BLaER1 treated with 17β-estradiol and CSF1 and Interleukin-3, amounts not matched to agents 10 nM and 100 nM (cell line): ENCODE measurements around the gene MEF2D.
A peak's percentile ranks its signal among the peaks of the same experiment; 100 is the strongest.

Experiments used
- H3K27ac ChIP-seq, 11 experiments: shearing (Covaris generic); formaldehyde crosslinking; 2 replicates each; pipeline ENCODE4 v1.8.1; 2022
- H3K27me3 ChIP-seq, 11 experiments: shearing (Covaris generic); formaldehyde crosslinking; 2 replicates each; pipeline ENCODE4 v1.8.1; 2022
- H3K36me3 ChIP-seq, 11 experiments: shearing (Covaris generic); formaldehyde crosslinking; 2 replicates each; pipeline ENCODE4 v1.8.1; 2022
- H3K4me1 ChIP-seq, 10 experiments: shearing (Covaris generic); formaldehyde crosslinking; 2 replicates each; pipeline ENCODE4 v1.8.1; 2022
- H3K4me2 ChIP-seq, 11 experiments: shearing (Covaris generic); formaldehyde crosslinking; 2 replicates each; pipeline ENCODE4 v1.8.1; 2022
- H3K4me3 ChIP-seq, 10 experiments: shearing (Covaris generic); formaldehyde crosslinking; 2 replicates each; pipeline ENCODE4 v1.8.1; 2022
- H3K9ac ChIP-seq, 11 experiments: shearing (Covaris generic); formaldehyde crosslinking; 2 replicates each; pipeline ENCODE4 v1.8.1; 2022
- H3K9me3 ChIP-seq, 11 experiments: shearing (Covaris generic); formaldehyde crosslinking; replicated peaks in 1 of 11; 2 replicates each; pipeline ENCODE4 v1.8.1; 2022
- H4K20me1 ChIP-seq, 11 experiments: shearing (Covaris generic); formaldehyde crosslinking; 2 replicates each; pipeline ENCODE4 v1.8.1; 2022
- Cebpa-rat ChIP-seq, 11 experiments: shearing (Covaris generic); IDR thresholded peaks; 2 replicates each; pipeline ENCODE4 v1.8.1; 2022

MEF2D gene

GRCh38 chr1:156420205-156421061 lies 80.1 kb downstream of the MEF2D start:
- peaks cover 97 to 100% (median 100%) of the 10 kb centered on the region in 11 experiments for H3K27me3 ChIP-seq
- H4K20me1 ChIP-seq, result peaks cover 0 to 30% (median 0%) of the 10 kb centered on the region in 11 experiments; a peak in 6 of 22 replicates
- H3K9ac ChIP-seq, result no peak overlapping the region
- H3K4me3 ChIP-seq, result peak overlapping the region in 7 of 10 experiments; percentile 10 to 46 (median 25); a peak in 9 of 20 replicates
- H3K4me1 ChIP-seq, result peaks cover 0 to 21% (median 14%) of the 10 kb centered on the region in 10 experiments; a peak in 12 of 20 replicates
- H3K36me3 ChIP-seq, result no peaks in the 10 kb centered on the region
- H3K4me2 ChIP-seq, result peak overlapping the region in 9 of 11 experiments; percentile 5 to 80 (median 41); a peak in 15 of 22 replicates
- no peak for TF ChIP-seq Cebpa-rat (IDR thresholded peaks at IDR 0.05)
- no peak overlapping the region for H3K27ac ChIP-seq
- peaks cover 7 to 37% (median 30%) of the 10 kb centered on the region in 11 experiments; a peak in 19 of 22 replicates for H3K9me3 ChIP-seq

DNA sequence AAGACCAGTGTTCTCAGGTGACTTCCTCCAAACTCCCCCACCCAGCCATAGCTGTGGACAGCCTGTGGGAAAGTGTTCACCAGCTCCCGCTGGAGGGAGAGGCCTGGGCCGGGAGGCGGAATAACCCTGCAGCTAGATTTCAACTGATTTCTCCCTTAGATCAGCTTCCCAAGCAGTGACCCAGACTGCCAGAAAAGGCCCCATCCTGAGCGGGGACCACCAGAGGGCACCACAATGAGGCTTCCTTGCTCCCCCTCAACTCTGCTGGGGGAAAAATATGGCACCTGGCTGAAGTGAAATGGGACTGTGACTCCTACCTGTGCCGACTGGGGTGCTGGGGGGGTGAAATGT lies 80.7 kb downstream of the MEF2D start:
- Histone ChIP-seq H3K36me3 (no peaks in the 10 kb centered on the region), H3K4me3 (peak overlapping the region in 6 of 10 experiments; percentile 6 to 46 (median 23); a peak in 6 of 20 replicates), H3K27ac (no peak overlapping the region), H3K4me1 (peaks cover 0 to 21% (median 14%) of the 10 kb centered on the region in 10 experiments; a peak in 12 of 20 replicates), H3K9me3 (peaks cover 7 to 37% (median 30%) of the 10 kb centered on the region in 11 experiments; a peak in 19 of 22 replicates), H3K4me2 (peak overlapping the region in 9 of 11 experiments; percentile 5 to 80 (median 41); a peak in 12 of 22 replicates), H3K27me3 (peaks cover 94 to 100% (median 100%) of the 10 kb centered on the region in 11 experiments), H3K9ac (no peak overlapping the region), H4K20me1 (peaks cover 0 to 29% (median 0%) of the 10 kb centered on the region in 11 experiments; a peak in 6 of 22 replicates)
- no peak for TF ChIP-seq Cebpa-rat (IDR thresholded peaks at IDR 0.05)

DNA sequence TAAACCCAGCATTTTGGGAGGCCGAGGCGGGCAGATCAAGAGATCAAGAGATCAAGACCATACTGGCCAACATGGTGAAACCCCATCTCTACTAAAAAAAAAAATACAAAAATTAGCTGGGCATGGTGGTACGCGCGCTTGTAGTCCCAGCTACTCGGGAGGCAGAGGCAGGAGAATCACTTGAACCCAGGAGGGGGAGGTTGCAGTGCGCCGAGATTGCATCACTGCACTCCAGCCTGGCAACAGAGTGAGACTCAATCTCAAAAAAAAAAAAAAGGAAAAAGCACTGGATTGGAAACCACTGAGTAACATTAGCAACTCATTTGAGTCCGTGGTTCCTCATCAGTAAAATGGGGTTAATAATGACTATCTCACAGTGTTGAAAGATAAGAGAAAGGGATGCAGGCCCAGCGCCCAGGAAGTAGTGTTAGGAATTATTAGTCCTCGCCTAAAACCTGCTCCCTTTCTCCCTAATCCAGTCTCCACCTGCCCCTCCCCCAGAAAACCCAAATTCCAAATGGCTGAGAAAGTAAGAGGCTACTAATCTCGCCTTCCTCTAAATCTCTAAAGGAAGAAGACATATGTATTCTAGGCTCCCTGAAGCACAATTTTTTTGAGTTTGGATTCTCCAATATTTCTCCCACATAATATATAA lies 82.0 kb downstream of the MEF2D start:
- H3K36me3 ChIP-seq, result no peaks in the 10 kb centered on the region
- no peak overlapping the region for H3K4me3 ChIP-seq
- no peak overlapping the region for H3K4me2 ChIP-seq
- peaks cover 81 to 99% (median 96%) of the 10 kb centered on the region in 11 experiments for H3K27me3 ChIP-seq
- peaks cover 7 to 37% (median 30%) of the 10 kb centered on the region in 11 experiments; a peak in 19 of 22 replicates for H3K9me3 ChIP-seq
- H3K4me1 ChIP-seq, result peaks cover 0 to 21% (median 14%) of the 10 kb centered on the region in 10 experiments; a peak in 12 of 20 replicates
- peaks cover 0 to 29% (median 0%) of the 10 kb centered on the region in 11 experiments; a peak in 6 of 22 replicates for H4K20me1 ChIP-seq
- no peak overlapping the region for H3K27ac ChIP-seq
- no peak overlapping the region for H3K9ac ChIP-seq
- TF ChIP-seq Cebpa-rat (IDR thresholded peaks at IDR 0.05), result no peak

- Histone ChIP-seq H3K27ac (no peak overlapping the region), H3K9me3 (peaks cover 7 to 32% (median 28%) of the 10 kb centered on the region in 11 experiments; a peak in 19 of 22 replicates), H4K20me1 (peaks cover 0 to 23% (median 0%) of the 10 kb centered on the region in 11 experiments; a peak in 6 of 22 replicates), H3K4me2 (no peak overlapping the region), H3K4me1 (peaks cover 0 to 21% (median 14%) of the 10 kb centered on the region in 10 experiments; a peak in 12 of 20 replicates), H3K4me3 (no peak overlapping the region), H3K9ac (no peak overlapping the region), H3K36me3 (no peaks in the 10 kb centered on the region), H3K27me3 (peaks cover 71 to 93% (median 86%) of the 10 kb centered on the region in 11 experiments)
- TF ChIP-seq Cebpa-rat (IDR thresholded peaks at IDR 0.05), result no peak
These were observed 83.1 kb downstream of the MEF2D start for GRCh38 chr1:156417401-156418020.

DNA sequence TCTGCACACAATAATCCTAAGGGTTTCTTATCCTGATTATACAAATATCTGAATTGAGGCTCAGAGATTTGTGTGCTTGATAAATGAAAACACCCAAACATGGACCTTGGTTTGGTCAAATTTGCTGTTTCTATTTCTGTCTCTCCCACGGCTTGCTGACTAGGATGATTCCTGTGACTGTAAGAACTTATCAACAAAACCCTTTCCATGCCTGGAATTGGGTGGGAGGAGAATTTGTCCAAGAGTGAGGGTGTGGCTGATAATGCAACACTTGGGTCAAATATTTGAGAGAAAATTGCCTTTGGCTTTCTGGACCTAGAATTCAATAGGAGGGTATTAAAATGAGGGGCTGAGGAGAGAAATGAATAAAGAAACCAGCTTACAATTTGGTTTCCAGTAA lies 83.6 kb downstream of the MEF2D start:
- H3K4me3 ChIP-seq, result no peak overlapping the region
- peaks cover 0 to 20% (median 0%) of the 10 kb centered on the region in 11 experiments; a peak in 5 of 22 replicates for H4K20me1 ChIP-seq
- no peaks in the 10 kb centered on the region for H3K36me3 ChIP-seq
- no peak overlapping the region for H3K9ac ChIP-seq
- no peak overlapping the region for H3K27ac ChIP-seq
- TF ChIP-seq Cebpa-rat (IDR thresholded peaks at IDR 0.05), result no peak
- peaks cover 7 to 27% (median 23%) of the 10 kb centered on the region in 11 experiments; a peak in 19 of 22 replicates for H3K9me3 ChIP-seq
- peaks cover 0 to 21% (median 14%) of the 10 kb centered on the region in 10 experiments; a peak in 12 of 20 replicates for H3K4me1 ChIP-seq
- H3K27me3 ChIP-seq, result peaks cover 66 to 92% (median 84%) of the 10 kb centered on the region in 11 experiments
- H3K4me2 ChIP-seq, result no peak overlapping the region

DNA sequence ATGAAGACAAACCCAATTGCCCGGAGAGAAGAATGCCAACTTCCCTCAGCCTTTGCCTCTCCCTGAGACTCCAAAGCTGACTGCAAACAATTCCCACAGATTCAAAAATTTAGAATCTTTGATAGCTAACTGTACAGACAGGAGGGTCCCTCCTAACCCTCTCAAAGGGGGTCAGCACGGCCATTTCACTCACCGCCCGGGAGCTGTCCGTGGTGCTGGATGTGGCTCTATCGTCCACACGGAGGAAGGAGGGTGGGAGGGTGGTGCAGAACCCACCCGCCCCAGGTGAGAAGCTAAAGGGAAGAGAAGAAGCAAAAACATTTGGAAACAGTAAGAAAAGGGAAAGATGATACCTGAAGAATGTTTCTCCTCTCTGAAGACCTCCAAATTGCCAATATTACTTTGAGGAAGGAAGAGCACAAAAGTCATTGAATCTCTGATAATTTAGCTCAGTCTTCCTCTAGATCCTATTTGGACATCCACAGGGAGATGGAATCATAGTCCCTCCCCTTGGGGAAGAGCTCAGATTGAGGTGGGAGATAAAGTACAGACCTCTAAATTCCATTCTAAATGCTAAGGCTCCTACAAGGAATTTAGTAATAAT lies 86.0 kb downstream of the MEF2D start:
- Histone ChIP-seq H3K9ac (no peak overlapping the region), H3K4me2 (no peak overlapping the region), H3K36me3 (no peaks in the 10 kb centered on the region), H3K27me3 (peaks cover 49 to 86% (median 75%) of the 10 kb centered on the region in 11 experiments), H3K4me1 (no peaks in the 10 kb centered on the region; a peak in 1 of 20 replicates), H3K9me3 (peaks cover 0 to 2% (median 0%) of the 10 kb centered on the region in 11 experiments; a peak in 2 of 22 replicates), H4K20me1 (peaks cover 0 to 13% (median 0%) of the 10 kb centered on the region in 11 experiments; a peak in 6 of 22 replicates), H3K27ac (no peak overlapping the region), H3K4me3 (no peak overlapping the region)
- no peak for TF ChIP-seq Cebpa-rat (IDR thresholded peaks at IDR 0.05)
